CD14-positive monocyte (primary cell): ENCODE data around the gene ATP13A3. TPM values are rescaled to one million over a fixed set of nuclear protein-coding genes. Genes with fewer than 3 reads are reported as not detected.

Experiments
- DNase-seq, 3 donors: peaks; one replicate each; pipeline ENCODE4 v3.0.0-alpha.2; 2011 to 2022
- H2AFZ ChIP-seq: 2 replicates; pipeline ENCODE4 v1.6.0; 2012; ENCODE audit warnings: mild to moderate bottlenecking, low read depth, low read length, inconsistent platforms; ENCODE audit not compliant: insufficient read depth, poor library complexity, severe bottlenecking
- H3K27ac ChIP-seq, 2 donors: 1 replicate in 1 of 2; 2 replicates in 1 of 2; pipeline ENCODE4 v1.5.1; 2012 to 2013; ENCODE audit warnings: low read length in 2 of 2, control low read depth in 1 of 2, inconsistent platforms in 1 of 2, low read depth in 1 of 2, mild to moderate bottlenecking in 1 of 2
- H3K27me3 ChIP-seq, 2 donors: one replicate each; pipeline versions ENCODE4 v1.6.0 to v1.6.1; 2011 to 2013; ENCODE audit warnings: low read length in 2 of 2; ENCODE audit not compliant: control insufficient read depth in 2 of 2, insufficient read depth in 2 of 2
- H3K36me3 ChIP-seq, 2 donors: replicated peaks in 1 of 2; 1 replicate in 1 of 2; 2 replicates in 1 of 2; pipeline versions ENCODE4 v1.5.1 to v1.6.1; 2012 to 2013; ENCODE audit warnings: low read length in 2 of 2, control low read depth in 1 of 2, inconsistent platforms in 1 of 2, mild to moderate bottlenecking in 1 of 2; ENCODE audit not compliant: insufficient read depth in 2 of 2, control insufficient read depth in 1 of 2
- H3K4me1 ChIP-seq, 2 donors: 1 replicate in 1 of 2; 2 replicates in 1 of 2; pipeline versions ENCODE4 v1.5.1 to v1.6.1; 2012 to 2013; ENCODE audit warnings: low read length in 2 of 2, control low read depth in 1 of 2, inconsistent platforms in 1 of 2, mild to moderate bottlenecking in 1 of 2, moderate library complexity in 1 of 2; ENCODE audit not compliant: insufficient read depth in 2 of 2, control insufficient read depth in 1 of 2
- H3K4me2 ChIP-seq: replicated peaks from 2 replicates; pipeline ENCODE3; 2012; ENCODE audit warnings: low read length, moderate library complexity, mild to moderate bottlenecking; ENCODE audit not compliant: poor library complexity, severe bottlenecking; ENCODE audit errors: extremely low read depth
- H3K4me3 ChIP-seq, 3 experiments: fragments of 200-600 bp in 1 of 3; sonication (generic) in 1 of 3; replicated peaks in 1 of 3; 1 replicate in 2 of 3; 2 replicates in 1 of 3; pipeline ENCODE4 v1.5.1; 2011 to 2013; ENCODE audit warnings: low read length in 3 of 3, mild to moderate bottlenecking in 3 of 3, control low read depth in 2 of 3, low read depth in 2 of 3, inconsistent platforms in 1 of 3, moderate library complexity in 1 of 3
- H3K79me2 ChIP-seq: 2 replicates; pipeline ENCODE4 v1.6.0; 2012; ENCODE audit warnings: mild to moderate bottlenecking, control low read depth, inconsistent platforms, low read length, moderate library complexity; ENCODE audit not compliant: insufficient read depth
- H3K9ac ChIP-seq: 2 replicates; pipeline ENCODE4 v1.6.0; 2017; ENCODE audit warnings: low read length, mild to moderate bottlenecking; ENCODE audit not compliant: insufficient read depth, poor library complexity, severe bottlenecking
- H3K9me3 ChIP-seq, 2 donors: replicated peaks in 1 of 2; 1 replicate in 1 of 2; 2 replicates in 1 of 2; pipeline versions ENCODE4 v1.5.1 to v1.6.1; 2012 to 2013; ENCODE audit warnings: low read length in 2 of 2, control low read depth in 1 of 2; ENCODE audit not compliant: control insufficient read depth in 1 of 2, insufficient read depth in 1 of 2
- H4K20me1 ChIP-seq: 2 replicates; pipeline ENCODE4 v1.6.0; 2012; ENCODE audit warnings: mild to moderate bottlenecking, low read length, control low read depth, moderate library complexity; ENCODE audit not compliant: insufficient read depth
- H3K27ac Mint-ChIP-seq, 7 donors: one replicate each; pipeline ENCODE4 v1.8.0; 2020; ENCODE audit warnings: mild to moderate bottlenecking in 7 of 7, mixed read lengths in 7 of 7, moderate library complexity in 6 of 7, inconsistent platforms in 2 of 7
- H3K27me3 Mint-ChIP-seq, 3 donors: one replicate each; pipeline ENCODE4 v1.8.0; 2021 to 2022; ENCODE audit warnings: low read depth in 3 of 3, mild to moderate bottlenecking in 3 of 3, mixed read lengths in 3 of 3, moderate library complexity in 3 of 3, inconsistent platforms in 1 of 3
- H3K36me3 Mint-ChIP-seq, 2 donors: one replicate each; pipeline ENCODE4 v1.8.0; 2020; ENCODE audit warnings: mixed read lengths in 2 of 2, inconsistent platforms in 1 of 2, mild to moderate bottlenecking in 1 of 2
- H3K4me1 Mint-ChIP-seq: one replicate; pipeline ENCODE4 v1.8.0; 2020; ENCODE audit warnings: mild to moderate bottlenecking, mixed read lengths
- H3K4me3 Mint-ChIP-seq, 2 donors: one replicate each; pipeline ENCODE4 v1.8.0; 2020; ENCODE audit warnings: mild to moderate bottlenecking in 2 of 2, mixed read lengths in 2 of 2, moderate library complexity in 1 of 2
- H3K9me3 Mint-ChIP-seq, 7 donors: one replicate each; pipeline ENCODE4 v1.8.0; 2020 to 2022; ENCODE audit warnings: mixed read lengths in 7 of 7, mild to moderate bottlenecking in 6 of 7, moderate library complexity in 6 of 7, inconsistent platforms in 2 of 7
- WGBS: methylation state at CpG from one replicate; pipeline ENCODE4 v1.1.5; 2013; ENCODE audit warnings: missing lambda C conversion rate; ENCODE audit not compliant: insufficient coverage; 5-methylcytosine and 5-hydroxymethylcytosine counted together
- intact Hi-C, 2 donors: fragments of 100-400 bp; cut with micrococcal nuclease; formaldehyde crosslinking; loops; one replicate each; pipeline versions ENCODE4 v1.15.0 to v1.15.1; 2023
- polyA plus RNA-seq, 3 donors: library from polyadenylated mRNA; depleted of rRNA in 1 of 3; unstranded in 2 of 3; stranded (reverse) in 1 of 3; fragments of 300-500 nt in 2 of 3; fragments of >200 nt in 1 of 3; fragmentation: Illumina TruSeq in 2 of 3; gene quantifications; 1 replicate in 2 of 3; 2 replicates in 1 of 3; pipeline ENCODE4 v1.2.3, GENCODE V29; 2012 to 2021
- TF ChIP-seq, protein P1 (sequence below): fragments of 200-600 bp; IDR thresholded peaks from one replicate; pipeline ENCODE4 v1.8.0; 2022; ENCODE audit warnings: antibody characterized with exemption, mild to moderate bottlenecking

ATP13A3 gene
- polyA plus RNA-seq, 3 donors, result 4.7 to 19.5 (median 5.2) TPM

DNA sequence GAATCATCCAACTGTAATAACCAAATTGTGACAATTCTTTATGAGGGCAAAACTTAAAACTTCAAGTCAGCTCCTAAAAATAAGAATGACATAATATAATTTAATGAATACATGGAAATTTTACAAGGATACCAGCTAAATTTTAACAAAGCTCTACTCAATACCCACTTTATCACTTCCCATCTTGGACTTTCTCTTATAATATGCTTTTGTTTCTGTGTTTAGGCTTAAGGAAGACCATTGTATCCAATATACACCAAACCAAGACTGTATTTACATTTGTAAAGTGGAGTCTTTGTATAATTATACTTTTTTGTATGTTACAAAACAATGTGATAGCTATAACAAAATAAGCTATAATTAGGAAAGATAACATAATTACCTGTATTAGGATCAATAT lies 16.8 kb downstream of the ATP13A3 start:
- Mint-ChIP-seq H3K4me1 (peaks cover 23% of the 10 kb centered on the region), H3K27ac (no peak overlapping the region)
- H3K36me3 ChIP-seq, result peaks cover 0 to 16% of the 10 kb centered on the region in 2 donors

DNA sequence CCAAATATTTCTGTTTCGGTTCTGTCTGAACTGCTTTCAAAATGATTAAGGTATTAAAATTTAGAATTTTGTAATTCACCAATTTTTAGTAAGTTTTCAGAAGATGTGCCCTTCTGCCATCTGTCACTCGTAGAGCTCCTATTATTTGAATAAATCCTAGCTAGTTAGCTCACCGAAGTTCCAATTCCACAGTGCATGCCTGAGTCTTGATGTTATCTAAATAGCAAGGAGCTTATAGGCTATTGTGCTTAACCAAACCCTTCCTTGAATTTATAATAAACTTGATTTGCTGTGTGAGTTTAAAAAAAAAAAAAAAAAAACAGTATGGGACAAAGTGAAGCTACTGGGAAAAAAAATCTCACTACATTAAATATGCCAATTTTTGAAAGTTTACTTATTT lies 18.7 kb downstream of the ATP13A3 start:
- intact Hi-C loops, result no loop called here
- Histone ChIP-seq H3K9ac (no peak overlapping the region), H3K4me2 (no peak overlapping the region), H3K27ac (no peak overlapping the region), H3K27me3 (no peaks in the 10 kb centered on the region), H3K79me2 (peaks cover 97% of the 10 kb centered on the region), H3K36me3 (no peaks in the 10 kb centered on the region), H4K20me1 (peaks cover 96% of the 10 kb centered on the region), H2AFZ (no peak overlapping the region), H3K4me3 (no peak overlapping the region), H3K9me3 (no peaks in the 10 kb centered on the region), H3K4me1 (peaks cover 7 to 8% of the 10 kb centered on the region in 2 donors)
- H3K9me3 Mint-ChIP-seq, result no peaks in the 10 kb centered on the region
- WGBS, result no CpG with 5 or more reads among the region's 3 CpGs
- H3K36me3 Mint-ChIP-seq, result peaks cover 9 to 17% of the 10 kb centered on the region in 2 donors
- peaks cover 21% of the 10 kb centered on the region for H3K4me1 Mint-ChIP-seq
- H3K4me3 Mint-ChIP-seq, result no peak overlapping the region
- H3K27me3 Mint-ChIP-seq, result no peaks in the 10 kb centered on the region
- TF ChIP-seq, protein P1, sequence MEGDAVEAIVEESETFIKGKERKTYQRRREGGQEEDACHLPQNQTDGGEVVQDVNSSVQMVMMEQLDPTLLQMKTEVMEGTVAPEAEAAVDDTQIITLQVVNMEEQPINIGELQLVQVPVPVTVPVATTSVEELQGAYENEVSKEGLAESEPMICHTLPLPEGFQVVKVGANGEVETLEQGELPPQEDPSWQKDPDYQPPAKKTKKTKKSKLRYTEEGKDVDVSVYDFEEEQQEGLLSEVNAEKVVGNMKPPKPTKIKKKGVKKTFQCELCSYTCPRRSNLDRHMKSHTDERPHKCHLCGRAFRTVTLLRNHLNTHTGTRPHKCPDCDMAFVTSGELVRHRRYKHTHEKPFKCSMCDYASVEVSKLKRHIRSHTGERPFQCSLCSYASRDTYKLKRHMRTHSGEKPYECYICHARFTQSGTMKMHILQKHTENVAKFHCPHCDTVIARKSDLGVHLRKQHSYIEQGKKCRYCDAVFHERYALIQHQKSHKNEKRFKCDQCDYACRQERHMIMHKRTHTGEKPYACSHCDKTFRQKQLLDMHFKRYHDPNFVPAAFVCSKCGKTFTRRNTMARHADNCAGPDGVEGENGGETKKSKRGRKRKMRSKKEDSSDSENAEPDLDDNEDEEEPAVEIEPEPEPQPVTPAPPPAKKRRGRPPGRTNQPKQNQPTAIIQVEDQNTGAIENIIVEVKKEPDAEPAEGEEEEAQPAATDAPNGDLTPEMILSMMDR, result no peak
- DNase-seq, result no peak
- H3K27ac Mint-ChIP-seq, result no peak overlapping the region

More for the DNA sequence above, 16.8 kb downstream of the ATP13A3 start:
- Histone ChIP-seq H2AFZ (no peak overlapping the region), H3K4me3 (no peak overlapping the region), H4K20me1 (peaks cover 98% of the 10 kb centered on the region), H3K4me1 (peaks cover 7 to 8% of the 10 kb centered on the region in 2 donors), H3K27ac (no peak overlapping the region), H3K9me3 (no peaks in the 10 kb centered on the region), H3K79me2 (peaks cover 99% of the 10 kb centered on the region), H3K27me3 (no peaks in the 10 kb centered on the region), H3K9ac (no peak overlapping the region), H3K4me2 (no peak overlapping the region)
- Mint-ChIP-seq H3K27me3 (no peaks in the 10 kb centered on the region), H3K9me3 (no peaks in the 10 kb centered on the region), H3K36me3 (peaks cover 11 to 23% of the 10 kb centered on the region in 2 donors), H3K4me3 (no peak overlapping the region)
- intact Hi-C loops, result loop anchor here (5.0 kb wide), 2 partner anchors 102 to 122 kb away; no protein-coding TSS in a partner anchor
- TF ChIP-seq, protein P1, result no peak
- no peak for DNase-seq
